GM12878 (cell line): ENCODE data around the gene HIVEP1. TPM values are rescaled to one million over a fixed set of nuclear protein-coding genes. Genes with fewer than 3 reads are reported as not detected.

Experiments
- ATAC-seq: fragments of 200-7000 bp; cut with Tn5 transposase; 3 replicates; pipeline ENCODE4 v1.9.1; 2020; ENCODE audit warnings: mild to moderate bottlenecking, moderate library complexity
- BruUV-seq: library from RNA; stranded (reverse); fragments of 400-500 nt; replicated peaks from 2 replicates; lab custom pipeline; 2021; lab: Mats Ljungman, UMichigan
- CTCF ChIA-PET: fragments of 300-600 bp; sonication (Branson Sonifier 250); formaldehyde crosslinking; extraction: SDS; loops from one replicate; lab custom pipeline; 2021; ENCODE audit warnings: inconsistent platforms; lab: Yijun Ruan, JAX
- POLR2A ChIA-PET: fragments of 350-600 bp; formaldehyde crosslinking; extraction: SDS; loops from one replicate; lab custom pipeline; 2021; ENCODE audit warnings: inconsistent platforms; lab: Charles Lee
- RAD21 ChIA-PET: fragments of 300-600 bp; sonication (Branson Sonifier 250); formaldehyde crosslinking; loops from one replicate; lab custom pipeline; 2023; ENCODE audit warnings: antibody characterized with exemption; ENCODE audit not compliant: unreplicated experiment; lab: Charles Lee
- SMC1A ChIA-PET: fragments of 300-600 bp; sonication (Branson Sonifier 250); formaldehyde crosslinking; loops from one replicate; lab custom pipeline; 2023; ENCODE audit not compliant: unreplicated experiment, uncharacterized antibody; lab: Charles Lee
- DNase-seq: peaks from one replicate; pipeline ENCODE4 v3.0.0-alpha.2; 2011; ENCODE audit warnings: low read depth, low spot score
- FAIRE-seq: peaks from 3 replicates; lab custom pipeline; 2011; peaks lifted over from hg19 to GRCh38; lab: Jason Lieb, UNC
- H2AFZ ChIP-seq: 2 replicates; pipeline ENCODE4 v1.6.0; 2011; ENCODE audit warnings: low read depth, low read length, control low read depth; ENCODE audit not compliant: control insufficient read depth
- H3K27ac ChIP-seq: 2 replicates; pipeline ENCODE4 v1.5.1; 2011; ENCODE audit warnings: control low read depth; ENCODE audit not compliant: control insufficient read depth, insufficient read depth
- H3K27me3 ChIP-seq, 2 experiments: replicated peaks in 1 of 2; 2 replicates each; pipeline versions ENCODE4 v1.6.0 to v1.6.1; 2011; ENCODE audit warnings: low read length in 1 of 2; ENCODE audit not compliant: control insufficient read depth in 2 of 2, insufficient read depth in 2 of 2
- H3K36me3 ChIP-seq, 2 experiments: 2 replicates each; pipeline ENCODE4 v1.5.1; 2011; ENCODE audit warnings: low read length in 1 of 2; ENCODE audit not compliant: control insufficient read depth in 2 of 2, insufficient read depth in 2 of 2
- H3K4me1 ChIP-seq: 2 replicates; pipeline ENCODE4 v1.6.1; 2011; ENCODE audit warnings: mild to moderate bottlenecking, low read length, moderate library complexity, mixed read lengths; ENCODE audit not compliant: control insufficient read depth, insufficient read depth
- H3K4me2 ChIP-seq: 2 replicates; pipeline ENCODE4 v1.6.0; 2011; ENCODE audit warnings: control low read depth; ENCODE audit not compliant: control insufficient read depth, insufficient read depth
- H3K4me3 ChIP-seq: fragments of 200-600 bp; sonication (generic); 2 replicates; pipeline ENCODE4 v1.5.1; 2016
- H3K79me2 ChIP-seq: 2 replicates; pipeline ENCODE4 v1.6.0; 2011; ENCODE audit warnings: low read length; ENCODE audit not compliant: control insufficient read depth, insufficient read depth
- H3K9ac ChIP-seq: 2 replicates; pipeline ENCODE4 v1.8.0; 2011; ENCODE audit warnings: low read length, control low read depth, mixed read lengths; ENCODE audit not compliant: control insufficient read depth, insufficient read depth
- H3K9me3 ChIP-seq: replicated peaks from 3 replicates; pipeline ENCODE4 v1.5.1; 2011; ENCODE audit warnings: mild to moderate bottlenecking, low read length; ENCODE audit not compliant: control insufficient read depth, insufficient read depth
- H4K20me1 ChIP-seq: 2 replicates; pipeline ENCODE4 v1.6.0; 2011; ENCODE audit not compliant: control insufficient read depth, insufficient read depth
- BACH1 ChIP-seq: fragments of 450-650 bp; IDR thresholded peaks from 2 replicates; pipeline ENCODE4 v1.6.1; 2017; ENCODE audit warnings: mild to moderate bottlenecking, borderline replicate concordance
- ETV6 ChIP-seq, 2 experiments: fragments of 450-650 bp in 1 of 2; IDR thresholded peaks in 1 of 2; conservative IDR thresholded peaks in 1 of 2; 2 replicates each; pipeline ENCODE4 v1.6.1; 2014; ENCODE audit warnings: antibody characterized with exemption in 1 of 2, borderline replicate concordance in 1 of 2, low read depth in 1 of 2, mild to moderate bottlenecking in 1 of 2, moderate library complexity in 1 of 2
- GABPA ChIP-seq: IDR thresholded peaks from 2 replicates; pipeline ENCODE4 v1.6.1; 2014; ENCODE audit warnings: antibody characterized with exemption, low read depth, mild to moderate bottlenecking, inconsistent platforms
- KAT2A ChIP-seq: conservative IDR thresholded peaks from 2 replicates; pipeline ENCODE4 v1.6.1; 2011; ENCODE audit warnings: low read depth, low read length; ENCODE audit not compliant: control insufficient read depth
- MEF2A ChIP-seq: IDR thresholded peaks from 2 replicates; pipeline ENCODE4 v1.6.1; 2011; ENCODE audit warnings: low read depth, mild to moderate bottlenecking, low read length, moderate library complexity; ENCODE audit not compliant: insufficient read depth
- NRF1 ChIP-seq: conservative IDR thresholded peaks from 2 replicates; pipeline ENCODE4 v1.6.1; 2011; ENCODE audit warnings: mild to moderate bottlenecking, low read depth, low read length, improper control_type of control experiment
- PAX8 ChIP-seq: fragments of 450-650 bp; IDR thresholded peaks from 2 replicates; pipeline ENCODE4 v1.6.1; 2017; ENCODE audit warnings: mild to moderate bottlenecking, moderate library complexity
- PRDM15 ChIP-seq: fragments of 450-650 bp; formaldehyde crosslinking; IDR thresholded peaks from 2 replicates; pipeline ENCODE4 v1.4.0; 2020; ENCODE audit warnings: mild to moderate bottlenecking, moderate library complexity
- SREBF1 ChIP-seq: IDR thresholded peaks from 2 replicates; pipeline ENCODE4 v1.6.1; 2012; ENCODE audit warnings: mild to moderate bottlenecking, low read length
- YBX1 ChIP-seq: fragments of 450-650 bp; IDR thresholded peaks from 2 replicates; pipeline ENCODE4 v1.6.1; 2016; ENCODE audit warnings: antibody characterized with exemption
- ZNF207 ChIP-seq: fragments of 450-650 bp; IDR thresholded peaks from 2 replicates; pipeline ENCODE4 v1.6.1; 2014; ENCODE audit warnings: antibody characterized with exemption, mild to moderate bottlenecking, borderline replicate concordance
- WGBS: methylation state at CpG from one replicate; pipeline ENCODE4 v1.1.6; 2016; ENCODE audit warnings: low lambda C conversion rate; ENCODE audit not compliant: insufficient replicate concordance, insufficient coverage; ENCODE audit errors: missing lambda C conversion rate; 5-methylcytosine and 5-hydroxymethylcytosine counted together
- in situ Hi-C: fragments of 300-500 bp; cut with MboI; formaldehyde crosslinking; loops from 9 replicates; pipeline ENCODE4 v1.14.3; 2018; ENCODE audit warnings: mixed read lengths
- intact Hi-C: fragments of 100-400 bp; cut with micrococcal nuclease; formaldehyde crosslinking; loops from one replicate; pipeline ENCODE4 v1.14.2; 2022; ENCODE audit not compliant: unreplicated experiment
- polyA plus RNA-seq, 11 experiments: library from polyadenylated mRNA; depleted of rRNA in 4 of 11; unstranded in 6 of 11; stranded (reverse) in 5 of 11; fragments of >200 nt; fragmentation: Nextera tagmentation in 4 of 11; fragmentation: Illumina TruSeq in 1 of 11; extraction: Ambion mirVana in 4 of 11; extraction: Trizol in 1 of 11; gene quantifications; 1 replicate in 1 of 11; 2 replicates in 10 of 11; pipeline versions ENCODE4 v1.2.1 to v1.2.3, GENCODE V29; 2011 to 2016; ENCODE audit warnings: inconsistent platforms in 2 of 11, missing spikeins in 2 of 11, low read depth in 1 of 11
- total RNA-seq, 4 experiments: library from RNA; depleted of rRNA in 3 of 4; stranded (reverse); fragments of >200 nt in 3 of 4; fragmentation: Illumina TruSeq in 1 of 4; extraction: Trizol in 1 of 4; gene quantifications; 2 replicates each; pipeline versions ENCODE4 v1.2.1 to v1.2.3, GENCODE V29; 2013 to 2021
- TF ChIP-seq, protein P1 (sequence below): IDR thresholded peaks from 2 replicates; pipeline ENCODE4 v1.6.1; 2012; ENCODE audit warnings: improper control_type of control experiment, low read depth, low read length; ENCODE audit not compliant: insufficient replicate concordance

Gene HIVEP1
- total and polyA plus RNA-seq, 10 of the 15 experiments (the other 5 are each of a cell fraction or from before 2014, with no cell fraction given), result 4.3 to 37.5 (median 21.6) TPM

- H3K27me3 ChIP-seq, result no peaks in the 10 kb centered on the region
- intact Hi-C loops (no loop called here), in situ Hi-C loops (no loop called here)
- BruUV-seq, result no TSS peak
- H3K27ac ChIP-seq, result no peak overlapping the region
- H3K79me2 ChIP-seq, result no peaks in the 10 kb centered on the region
- ChIA-PET CTCF (no interaction called here), SMC1A (interaction anchor here (0.6 to 1.4 kb wide), 2 partner anchors 10 to 67 kb away, joined by 3 to 4 read pairs; no protein-coding TSS in a partner anchor), RAD21 (no interaction called here), POLR2A (no interaction called here)
- no peak overlapping the region for H3K9ac ChIP-seq
- H4K20me1 ChIP-seq, result no peaks in the 10 kb centered on the region
- ATAC-seq (no peak), FAIRE-seq (no peak), DNase-seq (no peak)
- no peaks in the 10 kb centered on the region for H3K36me3 ChIP-seq
- 45% methylated on average over 3 of the region's 3 CpGs for WGBS
- no peak overlapping the region for H3K4me3 ChIP-seq
- TF ChIP-seq SREBF1 (no peak), PRDM15 (CRISPR knock-in tag) (no peak), BACH1 (no peak), ETV6 (conservative IDR thresholded peaks at IDR 0.05 in 1 of 2, IDR thresholded peaks at IDR 0.05 in 1 of 2; ENCODE audit: borderline replicate concordance in 1 of 2, low read depth in 1 of 2) (no peak), ZNF207 (no peak), MEF2A (no peak), YBX1 (no peak), GABPA (no peak), NRF1 (no peak), PAX8 (no peak), KAT2A (no peak)
- TF ChIP-seq, protein P1, sequence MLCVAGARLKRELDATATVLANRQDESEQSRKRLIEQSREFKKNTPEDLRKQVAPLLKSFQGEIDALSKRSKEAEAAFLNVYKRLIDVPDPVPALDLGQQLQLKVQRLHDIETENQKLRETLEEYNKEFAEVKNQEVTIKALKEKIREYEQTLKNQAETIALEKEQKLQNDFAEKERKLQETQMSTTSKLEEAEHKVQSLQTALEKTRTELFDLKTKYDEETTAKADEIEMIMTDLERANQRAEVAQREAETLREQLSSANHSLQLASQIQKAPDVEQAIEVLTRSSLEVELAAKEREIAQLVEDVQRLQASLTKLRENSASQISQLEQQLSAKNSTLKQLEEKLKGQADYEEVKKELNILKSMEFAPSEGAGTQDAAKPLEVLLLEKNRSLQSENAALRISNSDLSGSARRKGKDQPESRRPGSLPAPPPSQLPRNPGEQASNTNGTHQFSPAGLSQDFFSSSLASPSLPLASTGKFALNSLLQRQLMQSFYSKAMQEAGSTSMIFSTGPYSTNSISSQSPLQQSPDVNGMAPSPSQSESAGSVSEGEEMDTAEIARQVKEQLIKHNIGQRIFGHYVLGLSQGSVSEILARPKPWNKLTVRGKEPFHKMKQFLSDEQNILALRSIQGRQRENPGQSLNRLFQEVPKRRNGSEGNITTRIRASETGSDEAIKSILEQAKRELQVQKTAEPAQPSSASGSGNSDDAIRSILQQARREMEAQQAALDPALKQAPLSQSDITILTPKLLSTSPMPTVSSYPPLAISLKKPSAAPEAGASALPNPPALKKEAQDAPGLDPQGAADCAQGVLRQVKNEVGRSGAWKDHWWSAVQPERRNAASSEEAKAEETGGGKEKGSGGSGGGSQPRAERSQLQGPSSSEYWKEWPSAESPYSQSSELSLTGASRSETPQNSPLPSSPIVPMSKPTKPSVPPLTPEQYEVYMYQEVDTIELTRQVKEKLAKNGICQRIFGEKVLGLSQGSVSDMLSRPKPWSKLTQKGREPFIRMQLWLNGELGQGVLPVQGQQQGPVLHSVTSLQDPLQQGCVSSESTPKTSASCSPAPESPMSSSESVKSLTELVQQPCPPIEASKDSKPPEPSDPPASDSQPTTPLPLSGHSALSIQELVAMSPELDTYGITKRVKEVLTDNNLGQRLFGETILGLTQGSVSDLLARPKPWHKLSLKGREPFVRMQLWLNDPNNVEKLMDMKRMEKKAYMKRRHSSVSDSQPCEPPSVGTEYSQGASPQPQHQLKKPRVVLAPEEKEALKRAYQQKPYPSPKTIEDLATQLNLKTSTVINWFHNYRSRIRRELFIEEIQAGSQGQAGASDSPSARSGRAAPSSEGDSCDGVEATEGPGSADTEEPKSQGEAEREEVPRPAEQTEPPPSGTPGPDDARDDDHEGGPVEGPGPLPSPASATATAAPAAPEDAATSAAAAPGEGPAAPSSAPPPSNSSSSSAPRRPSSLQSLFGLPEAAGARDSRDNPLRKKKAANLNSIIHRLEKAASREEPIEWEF, result no peak
- no peaks in the 10 kb centered on the region for H3K4me1 ChIP-seq
- no peaks in the 10 kb centered on the region; the same call in 2 of the 3 replicates for H3K9me3 ChIP-seq
- H3K4me2 ChIP-seq, result no peak overlapping the region
- H2AFZ ChIP-seq, result no peak overlapping the region
Measured at GRCh38 chr6:12178521-12178920, 166.4 kb downstream of the HIVEP1 start.
